ENCODE data around the gene GPD2. TPM values are rescaled to one million over a fixed set of nuclear protein-coding genes. Genes with fewer than 3 reads are reported as not detected.

Gene GPD2
- total and polyA plus RNA-seq, 12 donors, result 3.7 to 20.9 (median 14.3) TPM

DNA sequence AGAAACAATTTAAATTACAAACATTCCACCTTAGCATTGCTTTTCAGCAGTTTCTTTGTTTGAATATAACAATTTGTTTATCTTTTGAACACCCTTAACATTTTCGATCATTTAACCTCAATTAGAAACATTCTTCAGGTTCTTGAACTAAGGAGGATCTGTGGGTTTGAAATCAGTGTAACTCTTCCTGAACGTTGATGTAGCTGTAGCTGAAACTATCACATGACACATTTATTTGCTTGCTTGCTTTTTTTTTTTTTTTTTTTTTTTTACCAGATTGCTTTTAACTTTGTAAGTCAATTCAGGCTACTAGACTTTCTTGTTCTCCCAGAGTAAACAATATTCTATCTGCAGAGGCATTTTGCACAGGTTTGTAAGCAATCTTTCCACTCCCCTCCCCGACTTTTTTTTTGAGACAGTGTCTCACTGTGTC lies 47.6 kb downstream of the GPD2 start:
- TF ChIP-seq, protein P1, sequence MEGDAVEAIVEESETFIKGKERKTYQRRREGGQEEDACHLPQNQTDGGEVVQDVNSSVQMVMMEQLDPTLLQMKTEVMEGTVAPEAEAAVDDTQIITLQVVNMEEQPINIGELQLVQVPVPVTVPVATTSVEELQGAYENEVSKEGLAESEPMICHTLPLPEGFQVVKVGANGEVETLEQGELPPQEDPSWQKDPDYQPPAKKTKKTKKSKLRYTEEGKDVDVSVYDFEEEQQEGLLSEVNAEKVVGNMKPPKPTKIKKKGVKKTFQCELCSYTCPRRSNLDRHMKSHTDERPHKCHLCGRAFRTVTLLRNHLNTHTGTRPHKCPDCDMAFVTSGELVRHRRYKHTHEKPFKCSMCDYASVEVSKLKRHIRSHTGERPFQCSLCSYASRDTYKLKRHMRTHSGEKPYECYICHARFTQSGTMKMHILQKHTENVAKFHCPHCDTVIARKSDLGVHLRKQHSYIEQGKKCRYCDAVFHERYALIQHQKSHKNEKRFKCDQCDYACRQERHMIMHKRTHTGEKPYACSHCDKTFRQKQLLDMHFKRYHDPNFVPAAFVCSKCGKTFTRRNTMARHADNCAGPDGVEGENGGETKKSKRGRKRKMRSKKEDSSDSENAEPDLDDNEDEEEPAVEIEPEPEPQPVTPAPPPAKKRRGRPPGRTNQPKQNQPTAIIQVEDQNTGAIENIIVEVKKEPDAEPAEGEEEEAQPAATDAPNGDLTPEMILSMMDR (IDR thresholded peaks at IDR 0.05), result no peak
- Histone ChIP-seq H3K36me3 (no peaks in the 10 kb centered on the region), H3K4me1 (peaks cover 0 to 6% (median 0%) of the 10 kb centered on the region in 9 donors), H3K4me3 (no peak overlapping the region), H3K27ac (no peak overlapping the region), H3K9me3 (no peaks in the 10 kb centered on the region), H3K27me3 (no peaks in the 10 kb centered on the region)
- WGBS, 2 donors, result 58 to 68% methylated on average over 3 of the region's 3 CpGs
- intact Hi-C loops (cut with DNase I), result no loop called here
- ATAC-seq (no peak), DNase-seq (no peak)

DNA sequence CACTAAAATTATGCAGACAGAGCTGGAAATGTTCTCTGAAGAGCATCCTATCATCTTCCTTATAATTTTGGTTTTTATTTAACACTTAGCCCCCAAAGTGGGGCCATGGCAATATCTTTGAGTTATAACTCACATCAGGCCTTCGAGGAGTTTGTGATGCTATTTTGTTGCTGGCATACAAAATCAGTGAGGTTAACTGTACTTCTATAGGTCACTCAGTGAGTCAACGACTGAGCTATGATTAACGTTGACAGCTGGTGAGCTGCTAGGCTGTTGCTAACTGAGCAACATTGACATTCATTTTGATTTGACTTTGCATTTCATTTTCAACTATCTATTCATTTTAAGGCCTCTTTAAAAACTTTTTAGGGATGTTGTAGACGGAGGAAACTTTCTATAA lies 50.0 kb downstream of the GPD2 start:
- Histone ChIP-seq H3K4me1 (peaks cover 0 to 6% (median 0%) of the 10 kb centered on the region in 9 donors), H3K9me3 (no peaks in the 10 kb centered on the region), H3K27me3 (no peaks in the 10 kb centered on the region), H3K36me3 (no peaks in the 10 kb centered on the region), H3K4me3 (no peak overlapping the region), H3K27ac (no peak overlapping the region)
- TF ChIP-seq, protein P1 (IDR thresholded peaks at IDR 0.05), result no peak
- intact Hi-C loops (cut with DNase I), result no loop called here
- WGBS, 2 donors, result 53 to 71% methylated on average over 4 of the region's 4 CpGs
- DNase-seq, result no peak
- ATAC-seq, result no peak

DNA sequence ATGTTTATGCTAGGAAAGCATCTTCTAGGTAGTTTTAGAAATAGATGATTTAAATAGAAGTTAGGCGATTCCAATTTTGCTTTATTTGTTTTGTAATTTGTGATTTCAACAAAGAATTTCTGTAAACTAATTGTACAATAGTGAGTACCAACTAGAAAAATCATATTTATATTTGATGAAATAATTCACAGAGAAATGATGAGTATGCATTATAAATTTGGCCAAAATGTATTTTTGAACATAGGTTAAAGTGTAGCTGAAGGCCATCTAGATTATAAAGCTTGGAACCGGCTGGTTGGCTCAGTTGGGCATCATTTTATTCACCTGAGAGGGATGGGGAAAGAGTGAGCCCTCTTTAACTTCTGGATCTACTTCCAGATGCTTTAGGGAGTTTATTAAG lies 50.4 kb downstream of the GPD2 start:
- WGBS, 2 donors, result 95 to 99% methylated on average over 2 of the region's 2 CpGs

DNA sequence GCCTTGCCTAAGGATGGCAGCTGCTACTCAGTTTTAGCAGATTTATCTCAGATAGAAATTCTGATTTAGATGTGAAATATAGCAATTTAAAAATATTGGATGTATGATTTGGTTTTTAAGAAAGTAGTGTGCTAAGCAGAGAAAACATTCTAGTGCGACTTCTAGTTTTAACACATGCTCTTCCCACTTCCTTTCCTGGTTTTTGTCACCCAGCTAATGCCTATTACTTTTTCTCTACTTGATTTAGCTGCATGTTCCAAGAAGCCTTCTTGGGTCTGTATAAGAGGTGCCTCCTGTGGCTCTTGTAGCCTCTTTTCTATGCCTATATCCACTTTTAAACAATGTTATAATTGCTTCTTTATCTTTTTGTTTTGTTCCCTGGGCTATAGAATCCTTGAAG lies 53.0 kb downstream of the GPD2 start:
- Histone ChIP-seq H3K27me3 (no peaks in the 10 kb centered on the region), H3K4me1 (no peaks in the 10 kb centered on the region), H3K9me3 (no peaks in the 10 kb centered on the region), H3K4me3 (no peak overlapping the region), H3K27ac (no peak overlapping the region), H3K36me3 (no peaks in the 10 kb centered on the region)
- WGBS, 2 donors, result 89 to 97% methylated on average over 1 of the region's 1 CpG
- TF ChIP-seq, protein P1 (IDR thresholded peaks at IDR 0.05), result no peak
- DNase-seq (no peak), ATAC-seq (no peak)
- intact Hi-C loops (cut with DNase I), result no loop called here

More for the DNA sequence above, 50.4 kb downstream of the GPD2 start:
- Histone ChIP-seq H3K9me3 (no peaks in the 10 kb centered on the region), H3K27me3 (no peaks in the 10 kb centered on the region), H3K36me3 (no peaks in the 10 kb centered on the region), H3K4me1 (peaks cover 0 to 6% (median 0%) of the 10 kb centered on the region in 9 donors), H3K4me3 (no peak overlapping the region), H3K27ac (no peak overlapping the region)
- intact Hi-C loops (cut with DNase I), result no loop called here
- ATAC-seq (no peak), DNase-seq (no peak)
- TF ChIP-seq, protein P1 (IDR thresholded peaks at IDR 0.05), result no peak
